Calu3 (cell line): ENCODE data around the gene ESRRG. TPM values are rescaled to one million over a fixed set of nuclear protein-coding genes. Genes with fewer than 3 reads are reported as not detected.

Experiments
- BruUV-seq: library from RNA; stranded (reverse); fragments of 400-500 nt; replicated peaks from 2 replicates; lab custom pipeline; 2021; lab: Mats Ljungman, UMichigan
- CTCF ChIA-PET: fragments of 300-600 bp; sonication (Branson Sonifier 250); formaldehyde crosslinking; loops from one replicate; lab custom pipeline; 2022; ENCODE audit warnings: antibody characterized with exemption; lab: Charles Lee
- DNase-seq: peaks from one replicate; pipeline ENCODE4 v3.0.0; 2022
- H3K27ac Mint-ChIP-seq: one replicate; pipeline ENCODE4 v1.8.0; 2022; ENCODE audit warnings: mixed read lengths; ENCODE audit not compliant: unreplicated experiment
- H3K27me3 Mint-ChIP-seq: one replicate; pipeline ENCODE4 v1.8.0; 2022; ENCODE audit warnings: mixed read lengths; ENCODE audit not compliant: unreplicated experiment
- H3K36me3 Mint-ChIP-seq: one replicate; pipeline ENCODE4 v1.8.0; 2022; ENCODE audit warnings: mild to moderate bottlenecking, moderate library complexity, mixed read lengths; ENCODE audit not compliant: insufficient read depth, unreplicated experiment
- H3K4me1 Mint-ChIP-seq: one replicate; pipeline ENCODE4 v1.8.0; 2022; ENCODE audit warnings: mild to moderate bottlenecking, low read depth, mixed read lengths; ENCODE audit not compliant: unreplicated experiment
- H3K4me3 Mint-ChIP-seq: one replicate; pipeline ENCODE4 v1.8.0; 2022; ENCODE audit warnings: mild to moderate bottlenecking, low read depth, moderate library complexity, mixed read lengths; ENCODE audit not compliant: unreplicated experiment
- H3K9me3 Mint-ChIP-seq: one replicate; pipeline ENCODE4 v1.8.0; 2022; ENCODE audit warnings: low read depth, mixed read lengths; ENCODE audit not compliant: unreplicated experiment
- intact Hi-C: fragments of 100-400 bp; cut with micrococcal nuclease; formaldehyde crosslinking; loops from one replicate; pipeline ENCODE4 v1.10.0; 2022; ENCODE audit not compliant: unreplicated experiment
- total RNA-seq: library from RNA; stranded (reverse); gene quantifications from 2 replicates; pipeline ENCODE4 v1.2.3, GENCODE V29; 2022
- TF ChIP-seq, protein P1 (sequence below): fragments of 200-600 bp; IDR thresholded peaks from one replicate; pipeline ENCODE4 v1.8.0; 2022; ENCODE audit warnings: antibody characterized with exemption; ENCODE audit not compliant: unreplicated experiment

The ESRRG gene
- total RNA-seq, 1 experiment from 2014 or later = 1.3 TPM

DNA sequence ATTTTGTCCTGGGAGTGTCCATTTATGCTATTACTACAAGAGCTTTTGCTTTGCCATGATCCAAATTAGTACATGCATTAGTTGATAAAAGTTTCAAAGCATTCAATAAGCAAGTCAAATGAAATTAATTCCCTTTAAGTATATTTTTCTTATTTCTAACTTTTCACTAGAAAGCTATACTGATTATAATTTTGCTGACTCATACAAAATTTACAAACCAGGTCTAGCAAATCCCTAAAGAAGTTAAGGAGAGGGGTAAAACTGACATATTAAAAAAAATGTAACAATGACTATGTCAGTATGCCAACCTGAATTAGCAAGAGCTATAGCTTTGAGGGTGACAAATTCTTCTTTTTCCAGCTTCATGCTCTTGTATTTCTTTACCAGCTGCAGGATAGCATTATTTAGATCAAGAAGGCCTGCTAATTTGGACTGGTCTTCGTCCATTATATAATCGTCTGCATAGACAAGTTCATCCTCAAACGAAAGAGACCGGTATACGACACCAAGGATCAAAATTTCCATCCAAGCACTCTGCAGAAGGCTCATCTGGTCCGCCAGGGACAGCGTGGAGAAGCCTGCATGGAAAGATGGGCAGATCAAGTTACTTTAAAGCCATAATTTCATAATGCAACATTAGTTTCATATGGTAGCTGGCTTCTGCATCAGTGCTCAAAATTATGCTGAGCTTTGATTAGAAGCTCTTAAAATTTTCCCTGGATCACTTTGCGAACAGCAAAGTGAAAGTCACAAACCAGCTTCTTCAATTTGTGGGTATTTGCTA, 204.2 kb downstream of the ESRRG start:
- intact Hi-C loops = no loop called here
- Mint-ChIP-seq H3K9me3 (no peaks in the 10 kb centered on the region), H3K36me3 (no peaks in the 10 kb centered on the region), H3K27me3 (no peaks in the 10 kb centered on the region), H3K4me1 (no peaks in the 10 kb centered on the region), H3K27ac (no peak overlapping the region), H3K4me3 (no peak overlapping the region)
- CTCF ChIA-PET = interaction anchor here (0.6 kb wide), 1 partner anchor 11 kb away, joined by 3 read pairs; no protein-coding TSS in a partner anchor
- DNase-seq = no peak
- TF ChIP-seq, protein P1, sequence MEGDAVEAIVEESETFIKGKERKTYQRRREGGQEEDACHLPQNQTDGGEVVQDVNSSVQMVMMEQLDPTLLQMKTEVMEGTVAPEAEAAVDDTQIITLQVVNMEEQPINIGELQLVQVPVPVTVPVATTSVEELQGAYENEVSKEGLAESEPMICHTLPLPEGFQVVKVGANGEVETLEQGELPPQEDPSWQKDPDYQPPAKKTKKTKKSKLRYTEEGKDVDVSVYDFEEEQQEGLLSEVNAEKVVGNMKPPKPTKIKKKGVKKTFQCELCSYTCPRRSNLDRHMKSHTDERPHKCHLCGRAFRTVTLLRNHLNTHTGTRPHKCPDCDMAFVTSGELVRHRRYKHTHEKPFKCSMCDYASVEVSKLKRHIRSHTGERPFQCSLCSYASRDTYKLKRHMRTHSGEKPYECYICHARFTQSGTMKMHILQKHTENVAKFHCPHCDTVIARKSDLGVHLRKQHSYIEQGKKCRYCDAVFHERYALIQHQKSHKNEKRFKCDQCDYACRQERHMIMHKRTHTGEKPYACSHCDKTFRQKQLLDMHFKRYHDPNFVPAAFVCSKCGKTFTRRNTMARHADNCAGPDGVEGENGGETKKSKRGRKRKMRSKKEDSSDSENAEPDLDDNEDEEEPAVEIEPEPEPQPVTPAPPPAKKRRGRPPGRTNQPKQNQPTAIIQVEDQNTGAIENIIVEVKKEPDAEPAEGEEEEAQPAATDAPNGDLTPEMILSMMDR = no peak
- no TSS peak for BruUV-seq

DNA sequence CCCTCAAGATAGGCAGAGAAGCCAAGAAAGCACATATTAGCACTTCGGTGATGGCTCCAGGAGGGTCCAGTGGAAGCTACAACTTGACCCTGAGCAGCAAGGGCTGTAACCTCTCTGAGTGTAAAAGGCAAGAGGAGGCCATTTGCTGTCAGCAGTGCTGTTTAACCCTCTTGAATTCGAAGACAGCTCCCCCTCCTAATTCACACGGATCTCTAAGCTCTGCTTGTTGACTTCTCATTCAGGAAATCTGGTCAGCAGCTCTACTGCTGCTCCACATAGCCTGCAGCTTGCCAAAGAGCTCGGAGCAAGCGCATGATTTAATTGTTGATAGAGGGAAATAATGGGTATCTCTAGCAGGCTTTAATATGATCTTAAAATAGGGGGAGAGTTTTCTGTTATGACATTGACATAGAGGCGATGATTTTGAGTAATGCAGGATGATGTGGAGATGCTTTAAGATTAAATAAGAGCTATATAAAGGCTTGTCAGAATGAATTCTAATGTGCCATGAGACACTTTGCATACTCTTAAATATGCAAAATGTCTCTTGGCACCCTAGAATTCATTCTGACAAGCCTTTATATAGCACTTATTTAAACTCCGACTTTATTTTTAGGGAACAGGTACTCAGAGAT, 220.6 kb downstream of the ESRRG start:
- no peak for DNase-seq

DNA sequence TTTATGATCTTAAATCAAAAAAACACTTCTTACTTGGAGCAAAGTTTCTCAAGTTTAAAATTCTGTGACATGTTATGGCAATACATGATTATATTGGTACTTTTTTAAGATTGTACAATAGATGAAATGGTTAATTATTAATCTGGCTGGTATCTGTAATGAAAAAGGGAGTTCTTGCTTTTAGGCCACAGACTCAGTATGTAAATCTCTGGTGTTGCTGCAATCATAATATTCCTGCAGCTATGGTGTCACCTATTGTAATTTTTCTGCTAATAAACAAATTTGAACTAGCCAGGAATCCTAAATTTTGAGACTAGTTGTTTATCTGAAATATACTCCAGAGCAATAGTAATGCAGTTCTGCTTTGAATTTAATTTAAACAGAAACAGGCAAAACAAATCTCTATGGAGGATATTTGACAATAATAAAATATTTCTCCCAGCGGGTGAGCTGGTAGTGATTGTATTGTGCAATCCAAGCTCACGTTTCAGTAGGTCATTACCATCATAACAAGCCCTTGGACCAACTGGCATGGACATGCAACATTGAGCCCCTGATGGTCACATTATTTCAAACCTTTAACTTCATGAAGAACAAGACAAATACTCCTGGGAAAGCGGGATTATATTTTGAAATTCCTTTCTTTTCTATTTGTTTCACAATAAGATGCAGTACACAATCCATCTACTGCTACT, 222.8 kb downstream of the ESRRG start:
- Mint-ChIP-seq H3K36me3 (no peaks in the 10 kb centered on the region), H3K4me1 (peaks cover 14% of the 10 kb centered on the region), H3K27me3 (no peaks in the 10 kb centered on the region), H3K9me3 (no peaks in the 10 kb centered on the region), H3K4me3 (no peak overlapping the region), H3K27ac (no peak overlapping the region)
- no peak for DNase-seq
- intact Hi-C loops = no loop called here
- CTCF ChIA-PET = interaction anchor here (1.2 to 1.7 kb wide), 2 partner anchors 13 to 28 kb away, joined by 4 to 5 read pairs; no protein-coding TSS in a partner anchor
- TF ChIP-seq, protein P1 = no peak
- BruUV-seq = no TSS peak

More for the DNA sequence above, 220.6 kb downstream of the ESRRG start:
- TF ChIP-seq, protein P1 = no peak
- Mint-ChIP-seq H3K4me1 (peaks cover 14% of the 10 kb centered on the region), H3K27me3 (no peaks in the 10 kb centered on the region), H3K36me3 (no peaks in the 10 kb centered on the region), H3K9me3 (peaks cover 4% of the 10 kb centered on the region), H3K27ac (no peak overlapping the region), H3K4me3 (no peak overlapping the region)
- BruUV-seq = no TSS peak
- intact Hi-C loops = no loop called here
- CTCF ChIA-PET = interaction anchor here (0.8 kb wide), 1 partner anchor 280 kb away, joined by 3 read pairs; no protein-coding TSS in a partner anchor

DNA sequence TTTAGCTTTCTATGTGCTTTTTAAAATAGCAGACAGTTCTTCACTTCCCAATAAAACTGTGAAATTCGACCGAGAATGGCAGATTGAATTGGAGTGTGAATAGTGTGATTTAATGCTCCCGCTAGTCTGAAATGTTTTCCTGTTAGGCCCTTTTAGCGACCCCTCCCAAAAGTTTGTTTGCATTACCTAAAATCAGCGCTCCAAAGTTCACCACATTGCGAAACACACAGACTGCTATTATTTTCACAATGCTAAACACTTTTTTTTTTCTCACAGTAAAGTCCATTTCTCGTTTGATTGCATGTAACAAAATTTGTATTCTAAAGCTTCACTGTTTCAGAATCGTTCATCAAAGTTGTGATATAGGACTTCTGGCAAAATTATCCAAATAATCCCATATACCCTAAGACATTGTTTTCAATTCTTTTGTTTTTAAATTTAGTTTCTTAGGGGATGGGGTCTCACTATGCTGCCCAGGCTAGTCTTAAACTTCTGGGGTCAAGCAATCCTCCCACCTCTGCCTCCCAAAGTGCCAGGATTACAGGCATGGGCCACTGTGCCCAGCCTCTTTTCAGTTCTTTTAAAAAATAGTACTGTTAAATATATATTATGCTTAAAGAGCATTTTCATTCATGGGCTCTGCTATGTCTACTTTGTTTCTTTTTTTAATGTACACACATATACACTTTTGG, 223.5 kb downstream of the ESRRG start:
- BruUV-seq = no TSS peak
- peak; percentile 12 for DNase-seq
- H3K36me3 Mint-ChIP-seq = no peaks in the 10 kb centered on the region
- H3K4me3 Mint-ChIP-seq = peak overlapping the region; percentile 11
- TF ChIP-seq, protein P1 = no peak
- no peaks in the 10 kb centered on the region for H3K27me3 Mint-ChIP-seq
- CTCF ChIA-PET = interaction anchor here (1.7 kb wide), 1 partner anchor 29 kb away, joined by 5 read pairs; no protein-coding TSS in a partner anchor
- intact Hi-C loops = no loop called here
- H3K27ac Mint-ChIP-seq = no peak overlapping the region
- H3K9me3 Mint-ChIP-seq = no peaks in the 10 kb centered on the region
- peaks cover 14% of the 10 kb centered on the region for H3K4me1 Mint-ChIP-seq
